NCI-H748 (cell line): ENCODE results near the gene BRINP2.
"Not testable (repeated sequence)": the region's sequence is repeated elsewhere in the genome, so short reads cannot be mapped to it uniquely, and the experiment has no call there.

Experiments
- DNase-seq: peaks from one replicate; lab custom pipeline; 2025; ENCODE audit not compliant: unreplicated experiment; lab: John Stamatoyannopoulos, UW

Gene BRINP2

GRCh38 chr1:177309880-177310279 is 139.1 kb downstream of the BRINP2 start:
- no peak for DNase-seq

- DNase-seq, result no peak
Observed at GRCh38 chr1:177310326-177310725, 139.6 kb downstream of the BRINP2 start.

- no peak for DNase-seq
Observed at GRCh38 chr1:177311111-177311510, 140.4 kb downstream of the BRINP2 start.

GRCh38 chr1:177311586-177311985 is 140.8 kb downstream of the BRINP2 start:
- no peak for DNase-seq

- DNase-seq, result no peak
Observed at GRCh38 chr1:177315261-177315660, 144.5 kb downstream of the BRINP2 start.

GRCh38 chr1:177315761-177316160 is 145.0 kb downstream of the BRINP2 start:
- DNase-seq, result no peak

GRCh38 chr1:177321434-177321833 is 150.7 kb downstream of the BRINP2 start:
- DNase-seq, result not testable (repeated sequence)

GRCh38 chr1:177328251-177328650 is 157.5 kb downstream of the BRINP2 start:
- DNase-seq, result no peak

GRCh38 chr1:177329871-177330270 is 159.1 kb downstream of the BRINP2 start:
- DNase-seq, result no peak
